ENCODE data around the gene SH3RF3. TPM values are rescaled to one million over a fixed set of nuclear protein-coding genes. Genes with fewer than 3 reads are reported as not detected.

Gene SH3RF3
- total RNA-seq, 2 donors from 2014 or later, result 1.5 to 1.8 TPM

DNA sequence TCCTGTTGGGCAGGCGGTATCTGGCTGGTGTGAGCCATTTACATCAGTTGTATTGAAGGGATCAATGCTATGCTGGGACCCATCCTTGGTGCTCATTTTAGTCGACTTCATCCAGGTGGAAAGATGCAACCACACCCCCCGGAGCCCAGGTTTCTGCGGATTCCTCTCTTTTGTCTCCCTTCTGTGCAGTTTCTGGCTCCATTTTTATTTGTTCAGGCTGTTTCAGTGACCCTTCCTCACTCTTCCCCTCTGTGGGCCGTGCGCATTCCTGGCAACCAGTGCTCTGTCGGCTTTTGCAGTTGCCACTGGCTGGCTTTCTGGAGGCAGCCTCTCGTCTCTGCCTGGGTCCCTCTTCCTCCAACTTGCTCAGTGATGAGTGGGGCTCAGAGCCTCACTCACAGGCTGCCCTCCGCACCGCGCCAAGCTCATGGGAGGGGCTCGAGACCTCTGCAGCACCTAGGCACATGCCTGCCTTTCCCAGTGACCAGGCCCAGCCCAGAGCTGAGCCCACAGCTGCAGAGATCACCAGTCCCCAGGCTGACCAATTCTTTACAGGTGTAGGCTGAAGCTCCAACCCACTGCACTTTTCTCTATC, 12.1 kb downstream of the SH3RF3 start:
- Mint-ChIP-seq H3K4me1 (peaks cover 23% of the 10 kb centered on the region), H3K27me3 (ENCODE audit: insufficient read depth) (peaks cover 12% of the 10 kb centered on the region), H3K27ac (no peak overlapping the region), H3K36me3 (ENCODE audit: low read depth) (no peaks in the 10 kb centered on the region), H3K4me3 (no peak overlapping the region), H3K9me3 (no peaks in the 10 kb centered on the region)
- no peak overlapping the region for H3K27ac ChIP-seq (ENCODE audit: low read depth, low read length)
- H3K4me1 ChIP-seq (ENCODE audit: control insufficient read depth, insufficient read depth, low read length), result peaks cover 4% of the 10 kb centered on the region
- no peak overlapping the region for H3K4me3 ChIP-seq (ENCODE audit: low read length)
- H3K9me3 ChIP-seq (ENCODE audit: control insufficient read depth, low read length), result no peaks in the 10 kb centered on the region
- H3K9ac ChIP-seq (ENCODE audit: extremely low read depth, low read length, poor library complexity, severe bottlenecking), result no peak overlapping the region
- DNase-seq, result no peak
- no peaks in the 10 kb centered on the region for H3K36me3 ChIP-seq (ENCODE audit: control insufficient read depth, insufficient read depth, low read length)
- TF ChIP-seq, protein P1, sequence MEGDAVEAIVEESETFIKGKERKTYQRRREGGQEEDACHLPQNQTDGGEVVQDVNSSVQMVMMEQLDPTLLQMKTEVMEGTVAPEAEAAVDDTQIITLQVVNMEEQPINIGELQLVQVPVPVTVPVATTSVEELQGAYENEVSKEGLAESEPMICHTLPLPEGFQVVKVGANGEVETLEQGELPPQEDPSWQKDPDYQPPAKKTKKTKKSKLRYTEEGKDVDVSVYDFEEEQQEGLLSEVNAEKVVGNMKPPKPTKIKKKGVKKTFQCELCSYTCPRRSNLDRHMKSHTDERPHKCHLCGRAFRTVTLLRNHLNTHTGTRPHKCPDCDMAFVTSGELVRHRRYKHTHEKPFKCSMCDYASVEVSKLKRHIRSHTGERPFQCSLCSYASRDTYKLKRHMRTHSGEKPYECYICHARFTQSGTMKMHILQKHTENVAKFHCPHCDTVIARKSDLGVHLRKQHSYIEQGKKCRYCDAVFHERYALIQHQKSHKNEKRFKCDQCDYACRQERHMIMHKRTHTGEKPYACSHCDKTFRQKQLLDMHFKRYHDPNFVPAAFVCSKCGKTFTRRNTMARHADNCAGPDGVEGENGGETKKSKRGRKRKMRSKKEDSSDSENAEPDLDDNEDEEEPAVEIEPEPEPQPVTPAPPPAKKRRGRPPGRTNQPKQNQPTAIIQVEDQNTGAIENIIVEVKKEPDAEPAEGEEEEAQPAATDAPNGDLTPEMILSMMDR (conservative IDR thresholded peaks at IDR 0.05), result no peak
- 91 to 93% methylated on average over 8 to 12 of the region's 12 CpGs for WGBS, 2 experiments (ENCODE audit: insufficient coverage in 1 of 2, insufficient read length in 1 of 2)
- H3K27me3 ChIP-seq (ENCODE audit: control insufficient read depth, insufficient read depth, low read length, poor library complexity, severe bottlenecking), result peaks cover 4% of the 10 kb centered on the region

DNA sequence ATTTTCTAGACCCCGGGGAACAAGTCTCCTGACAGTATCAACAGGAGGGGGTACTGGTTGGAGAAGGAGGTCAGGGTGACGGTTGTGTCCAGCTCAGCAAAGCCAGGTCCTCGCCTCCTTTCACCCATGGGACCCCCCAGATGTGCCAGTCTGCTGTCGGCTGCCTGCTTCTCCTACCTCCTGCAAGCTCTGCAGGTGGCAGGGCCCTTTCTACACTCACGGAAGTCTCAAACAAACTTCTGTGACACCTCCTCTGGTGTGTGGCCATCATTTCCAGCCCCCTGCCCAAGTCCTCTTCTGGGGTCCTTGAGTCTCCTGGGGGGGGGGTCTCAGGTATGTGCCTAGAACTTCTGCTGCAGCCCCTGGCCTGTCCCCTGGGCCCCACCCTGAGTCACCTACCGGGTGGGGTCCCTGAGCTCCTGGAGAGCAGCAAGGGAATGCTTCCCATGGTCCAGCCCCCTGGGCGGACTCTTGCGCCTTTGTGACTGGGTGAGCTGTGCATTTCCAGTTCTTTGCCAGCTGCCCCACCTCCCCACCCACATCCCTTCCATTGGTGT, 12.8 kb downstream of the SH3RF3 start:
- no peak overlapping the region for H3K27ac Mint-ChIP-seq
- no peak overlapping the region for H3K27ac ChIP-seq (ENCODE audit: low read depth, low read length)
- H3K4me1 Mint-ChIP-seq, result peaks cover 17% of the 10 kb centered on the region
- TF ChIP-seq, protein P1 (conservative IDR thresholded peaks at IDR 0.05), result no peak
- H3K9ac ChIP-seq (ENCODE audit: extremely low read depth, low read length, poor library complexity, severe bottlenecking), result no peak overlapping the region
- H3K36me3 ChIP-seq (ENCODE audit: control insufficient read depth, insufficient read depth, low read length), result no peaks in the 10 kb centered on the region
- no peaks in the 10 kb centered on the region for H3K36me3 Mint-ChIP-seq (ENCODE audit: low read depth)
- H3K4me1 ChIP-seq (ENCODE audit: control insufficient read depth, insufficient read depth, low read length), result peaks cover 4% of the 10 kb centered on the region
- H3K27me3 Mint-ChIP-seq (ENCODE audit: insufficient read depth), result peaks cover 12% of the 10 kb centered on the region
- no peak overlapping the region for H3K4me3 ChIP-seq (ENCODE audit: low read length)
- H3K9me3 ChIP-seq (ENCODE audit: control insufficient read depth, low read length), result no peaks in the 10 kb centered on the region
- no peaks in the 10 kb centered on the region for H3K9me3 Mint-ChIP-seq
- DNase-seq, result no peak
- peaks cover 4% of the 10 kb centered on the region for H3K27me3 ChIP-seq (ENCODE audit: control insufficient read depth, insufficient read depth, low read length, poor library complexity, severe bottlenecking)
- no peak overlapping the region for H3K4me3 Mint-ChIP-seq
- 84 to 86% methylated on average over 6 to 8 of the region's 8 CpGs for WGBS, 2 experiments (ENCODE audit: insufficient coverage in 1 of 2, insufficient read length in 1 of 2)

DNA sequence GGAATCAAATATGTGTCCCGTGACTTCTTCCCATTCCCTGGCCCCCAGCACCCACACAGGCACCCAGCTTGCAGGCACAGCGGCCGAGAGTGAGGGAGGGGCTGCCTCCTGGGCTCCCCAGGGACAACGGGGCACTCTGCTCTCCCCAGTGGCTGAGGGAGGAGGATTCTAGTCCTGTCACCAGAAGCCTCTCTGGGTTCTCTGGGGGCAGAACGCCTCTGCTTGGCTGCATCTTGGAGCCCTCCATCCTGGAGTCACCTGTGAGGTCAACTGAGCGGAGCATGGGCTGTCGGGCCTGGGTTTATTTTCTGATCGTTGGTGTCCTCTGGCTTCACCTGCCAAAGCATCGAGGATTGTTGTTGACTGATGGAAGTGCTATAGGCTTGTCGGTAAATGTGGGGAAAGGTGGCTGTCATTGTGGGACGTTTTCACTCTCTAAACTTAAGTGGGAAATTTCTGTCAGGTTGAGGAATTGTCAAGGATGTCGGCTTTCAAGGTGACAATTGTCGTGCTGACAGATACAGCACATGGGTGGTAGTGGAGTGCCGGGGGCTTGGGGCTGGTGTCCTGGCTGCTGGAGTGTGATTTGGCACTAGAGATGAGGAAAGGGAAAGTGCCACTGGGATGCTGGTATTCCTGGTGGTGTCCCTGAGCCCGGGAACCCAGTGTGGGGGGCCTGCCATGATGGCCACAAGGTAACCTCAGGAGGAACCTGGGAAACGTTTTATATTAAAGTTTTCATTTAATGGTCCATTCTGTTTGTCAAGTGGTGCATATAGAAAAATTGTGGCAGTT, 13.6 kb downstream of the SH3RF3 start:
- Histone ChIP-seq H3K27ac (ENCODE audit: low read depth, low read length) (no peak overlapping the region), H3K9me3 (ENCODE audit: control insufficient read depth, low read length) (no peaks in the 10 kb centered on the region), H3K4me1 (ENCODE audit: control insufficient read depth, insufficient read depth, low read length) (peaks cover 9% of the 10 kb centered on the region), H3K36me3 (ENCODE audit: control insufficient read depth, insufficient read depth, low read length) (no peaks in the 10 kb centered on the region), H3K4me3 (ENCODE audit: low read length) (no peak overlapping the region), H3K27me3 (ENCODE audit: control insufficient read depth, insufficient read depth, low read length, poor library complexity, severe bottlenecking) (peaks cover 4% of the 10 kb centered on the region), H3K9ac (ENCODE audit: extremely low read depth, low read length, poor library complexity, severe bottlenecking) (no peak overlapping the region)
- TF ChIP-seq, protein P1 (conservative IDR thresholded peaks at IDR 0.05), result no peak
- H3K27me3 Mint-ChIP-seq (ENCODE audit: insufficient read depth), result peaks cover 12% of the 10 kb centered on the region
- WGBS, 2 experiments (ENCODE audit: insufficient coverage in 1 of 2, insufficient read length in 1 of 2), result 88 to 98% methylated on average over 10 to 16 of the region's 16 CpGs
- no peak overlapping the region for H3K4me3 Mint-ChIP-seq
- no peak for DNase-seq
- no peak overlapping the region for H3K27ac Mint-ChIP-seq
- peaks cover 17% of the 10 kb centered on the region for H3K4me1 Mint-ChIP-seq
- no peaks in the 10 kb centered on the region for H3K9me3 Mint-ChIP-seq
- no peaks in the 10 kb centered on the region for H3K36me3 Mint-ChIP-seq (ENCODE audit: low read depth)
